Hepatocyte (in vitro differentiated cells): ENCODE results near the gene XRCC1. TPM values are rescaled to one million over a fixed set of nuclear protein-coding genes. Genes with fewer than 3 reads are reported as not detected.
"Not testable (repeated sequence)": the region's sequence is repeated elsewhere in the genome, so short reads cannot be mapped to it uniquely, and the experiment has no call there.

Experiments
- DNase-seq: peaks from one replicate; pipeline ENCODE4 v3.0.0-alpha.2; 2016; ENCODE audit warnings: low spot score
- H2AFZ ChIP-seq: fragments of 200-600 bp; sonication (generic); 2 replicates; pipeline ENCODE4 v1.6.0; 2016; ENCODE audit warnings: antibody characterized with exemption, mild to moderate bottlenecking
- H3K27ac ChIP-seq: fragments of 200-600 bp; sonication (generic); 2 replicates; pipeline ENCODE4 v1.5.1; 2016; ENCODE audit warnings: mild to moderate bottlenecking
- H3K27me3 ChIP-seq: fragments of 200-600 bp; sonication (generic); 2 replicates; pipeline ENCODE4 v1.6.1; 2016
- H3K36me3 ChIP-seq: fragments of 200-600 bp; sonication (generic); replicated peaks from 2 replicates; pipeline ENCODE4 v1.5.1; 2016; ENCODE audit warnings: low read depth; ENCODE audit not compliant: insufficient read depth
- H3K4me1 ChIP-seq: fragments of 200-600 bp; sonication (generic); 2 replicates; pipeline ENCODE4 v1.5.1; 2016; ENCODE audit warnings: mild to moderate bottlenecking, moderate library complexity; ENCODE audit not compliant: insufficient read depth
- H3K4me2 ChIP-seq: fragments of 200-600 bp; sonication (generic); 2 replicates; pipeline ENCODE4 v1.6.0; 2016
- H3K4me3 ChIP-seq: fragments of 200-600 bp; sonication (generic); 2 replicates; pipeline ENCODE4 v1.5.1; 2016; ENCODE audit warnings: mild to moderate bottlenecking
- H3K79me2 ChIP-seq: fragments of 200-600 bp; sonication (generic); 2 replicates; pipeline ENCODE4 v1.6.0; 2017; ENCODE audit warnings: mild to moderate bottlenecking
- H3K9me2 ChIP-seq: fragments of 200-600 bp; sonication (generic); replicated peaks from 2 replicates; pipeline ENCODE4 v1.6.0; 2017; ENCODE audit warnings: mild to moderate bottlenecking; ENCODE audit not compliant: insufficient read depth
- H3K9me3 ChIP-seq: fragments of 200-600 bp; sonication (generic); 2 replicates; pipeline ENCODE4 v1.5.1; 2016; ENCODE audit warnings: low read depth, mild to moderate bottlenecking
- H4K20me1 ChIP-seq: fragments of 200-600 bp; sonication (generic); 2 replicates; pipeline ENCODE4 v1.6.0; 2016; ENCODE audit warnings: mild to moderate bottlenecking; ENCODE audit not compliant: insufficient read depth, poor library complexity, severe bottlenecking
- CTCF ChIP-seq: fragments of 200-600 bp; sonication (generic); IDR thresholded peaks from 2 replicates; pipeline ENCODE4 v1.5.1; 2016; ENCODE audit warnings: antibody characterized with exemption, mild to moderate bottlenecking; ENCODE audit not compliant: poor library complexity
- EZH2 ChIP-seq: fragments of 200-600 bp; sonication (generic); IDR thresholded peaks from 2 replicates; pipeline ENCODE4 v1.6.1; 2016; ENCODE audit warnings: antibody characterized with exemption, mild to moderate bottlenecking, borderline replicate concordance
- EZH2phosphoT487 ChIP-seq: fragments of 200-600 bp; sonication (generic); IDR thresholded peaks from one replicate; pipeline ENCODE4 v1.6.1; 2018; ENCODE audit warnings: antibody characterized with exemption, mild to moderate bottlenecking, low read depth, moderate library complexity; ENCODE audit not compliant: unreplicated experiment, severe bottlenecking
- WGBS: methylation state at CpG from one replicate; pipeline ENCODE4 v1.1.6; 2016; ENCODE audit warnings: low lambda C conversion rate; ENCODE audit errors: missing lambda C conversion rate; 5-methylcytosine and 5-hydroxymethylcytosine counted together
- polyA plus RNA-seq: library from polyadenylated mRNA; unstranded; fragments of >200 nt; fragmentation: Nextera tagmentation; extraction: Ambion mirVana; gene quantifications from 2 replicates; pipeline ENCODE4 v1.2.1, GENCODE V29; 2016
- total RNA-seq: library from RNA; depleted of rRNA; stranded (reverse); fragments of >200 nt; gene quantifications from 2 replicates; pipeline ENCODE4 v1.2.3, GENCODE V29; 2014

The XRCC1 gene
- total and polyA plus RNA-seq, 2 experiments from 2014 or later: 27.8 to 34.3 TPM

- Histone ChIP-seq H3K27ac (no peak overlapping the region), H3K36me3 (no peaks in the 10 kb centered on the region), H2AFZ (no peak overlapping the region), H3K27me3 (no peaks in the 10 kb centered on the region), H3K9me3 (no peaks in the 10 kb centered on the region), H3K4me2 (no peak overlapping the region), H3K9me2 (no peaks in the 10 kb centered on the region), H3K4me3 (no peak overlapping the region), H3K79me2 (no peaks in the 10 kb centered on the region), H4K20me1 (no peaks in the 10 kb centered on the region), H3K4me1 (no peaks in the 10 kb centered on the region)
- TF ChIP-seq EZH2: no peak
- TF ChIP-seq CTCF: no peak
- TF ChIP-seq EZH2phosphoT487: no peak
- DNase-seq: no peak
- 88% methylated on average over 7 of the region's 7 CpGs for WGBS
These were observed 30.7 kb upstream of the XRCC1 start for GRCh38 chr19:43605875-43606568.

GRCh38 chr19:43600326-43600725 lies 25.0 kb upstream of the XRCC1 start:
- not testable (repeated sequence) for H3K36me3 ChIP-seq, H3K4me3 ChIP-seq, H4K20me1 ChIP-seq, H3K27me3 ChIP-seq, H3K9me3 ChIP-seq, H3K4me2 ChIP-seq, H3K9me2 ChIP-seq, H3K27ac ChIP-seq, H3K4me1 ChIP-seq, H2AFZ ChIP-seq, DNase-seq
- 91% methylated on average over 5 of the region's 5 CpGs for WGBS
- peaks cover 25% of the 10 kb centered on the region for H3K79me2 ChIP-seq

- no peak for DNase-seq
- H3K4me2 ChIP-seq: no peak overlapping the region
- no peak overlapping the region for H3K4me3 ChIP-seq
- no peak for TF ChIP-seq CTCF
- no peak for TF ChIP-seq EZH2phosphoT487
- H3K27me3 ChIP-seq: no peaks in the 10 kb centered on the region
- no peaks in the 10 kb centered on the region for H3K9me3 ChIP-seq
- H3K36me3 ChIP-seq: no peaks in the 10 kb centered on the region
- H3K79me2 ChIP-seq: peaks cover 31% of the 10 kb centered on the region
- peaks cover 5% of the 10 kb centered on the region for H3K4me1 ChIP-seq
- H4K20me1 ChIP-seq: no peaks in the 10 kb centered on the region
- H3K27ac ChIP-seq: no peak overlapping the region
- H3K9me2 ChIP-seq: no peaks in the 10 kb centered on the region
- H2AFZ ChIP-seq: no peak overlapping the region
- WGBS: 96% methylated on average over 4 of the region's 4 CpGs
These were observed 24.4 kb upstream of the XRCC1 start for GRCh38 chr19:43599635-43600295.

- Histone ChIP-seq H3K4me2 (no peak overlapping the region), H3K9me2 (no peaks in the 10 kb centered on the region), H3K36me3 (no peaks in the 10 kb centered on the region), H3K4me1 (peaks cover 15% of the 10 kb centered on the region), H4K20me1 (peaks cover 6% of the 10 kb centered on the region), H3K79me2 (peaks cover 42% of the 10 kb centered on the region), H3K9me3 (no peaks in the 10 kb centered on the region), H2AFZ (no peak overlapping the region), H3K4me3 (no peak overlapping the region), H3K27me3 (no peaks in the 10 kb centered on the region), H3K27ac (no peak overlapping the region)
- no peak for DNase-seq
- TF ChIP-seq EZH2 (no peak), CTCF (no peak), EZH2phosphoT487 (no peak)
- whole genome bisulfite sequencing: 95% methylated on average over 19 of the region's 19 CpGs
These were observed 23.3 kb upstream of the XRCC1 start for GRCh38 chr19:43598445-43599240.
